Thoracic aorta (tissue), 2 donors: ENCODE data around the gene NCF1. TPM values are rescaled to one million over a fixed set of nuclear protein-coding genes. Genes with fewer than 3 reads are reported as not detected.
"Not testable (repeated sequence)": the region's sequence is repeated elsewhere in the genome, so short reads cannot be mapped to it uniquely, and the experiment has no call there.

Source experiments
- ATAC-seq: fragments of 150-250 bp; one replicate; pipeline ENCODE4 v1.8.0; 2017; ENCODE audit warnings: low read depth; ENCODE audit not compliant: insufficient number of reproducible peaks, low FRiP score
- DNase-seq: peaks from one replicate; pipeline ENCODE4 v3.0.0-alpha.2; 2020; ENCODE audit warnings: low spot score
- H3K27ac ChIP-seq, 2 donors: fragments of 200-600 bp; sonication (generic); 1 replicate in 1 of 2; 2 replicates in 1 of 2; pipeline ENCODE4 v1.5.1; 2016; ENCODE audit warnings: mild to moderate bottlenecking in 2 of 2, moderate library complexity in 2 of 2
- H3K27me3 ChIP-seq: fragments of 200-600 bp; sonication (generic); replicated peaks from 2 replicates; pipeline ENCODE4 v1.6.0; 2016; ENCODE audit warnings: mild to moderate bottlenecking; ENCODE audit not compliant: insufficient read depth
- H3K36me3 ChIP-seq: fragments of 200-600 bp; sonication (generic); one replicate; pipeline ENCODE4 v1.5.1; 2016
- H3K4me1 ChIP-seq, 2 donors: fragments of 200-600 bp; sonication (generic); 1 replicate in 1 of 2; 2 replicates in 1 of 2; pipeline versions ENCODE4 v1.5.1 to v1.6.0; 2016; ENCODE audit warnings: low read depth in 2 of 2, mild to moderate bottlenecking in 1 of 2; ENCODE audit not compliant: control insufficient read depth in 1 of 2
- H3K4me3 ChIP-seq: fragments of 200-600 bp; sonication (generic); 2 replicates; pipeline ENCODE4 v1.5.1; 2016; ENCODE audit warnings: mild to moderate bottlenecking
- H3K9me3 ChIP-seq: fragments of 200-600 bp; sonication (generic); 2 replicates; pipeline ENCODE4 v1.5.1; 2016
- total RNA-seq, 2 donors: library from RNA; depleted of rRNA; stranded (reverse); fragments of >200 nt; gene quantifications; one replicate each; pipeline versions ENCODE4 v1.1.0 to v1.2.3, GENCODE V29; 2016

NCF1 gene
- total RNA-seq, 2 donors from 2014 or later = 3.3 to 18.1 TPM

GRCh38 chr7:74758268-74758667 is 15.5 kb upstream of the NCF1 start:
- H3K27me3 ChIP-seq, ATAC-seq, H3K27ac ChIP-seq: not testable (repeated sequence)

DNA sequence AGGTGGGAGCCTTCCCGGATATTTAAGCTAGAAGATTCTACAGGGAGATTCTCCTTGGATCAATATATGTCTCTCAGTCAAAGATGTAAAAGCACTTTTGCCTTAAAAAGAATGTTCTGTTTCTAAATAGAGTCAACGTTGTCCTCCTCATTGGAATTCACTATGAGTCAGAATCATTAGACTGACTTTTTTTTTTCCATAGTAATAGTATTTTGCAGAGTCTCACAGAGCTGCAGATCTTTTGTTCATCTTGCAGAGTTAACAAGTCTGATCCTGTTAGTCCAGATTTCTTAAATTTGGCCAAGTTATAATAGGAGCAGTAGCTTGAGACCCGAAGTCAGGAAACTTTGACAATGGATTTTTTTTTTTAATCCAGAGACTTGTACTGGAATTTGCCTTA is 14.8 kb upstream of the NCF1 start:
- H3K4me3 ChIP-seq, H3K27ac ChIP-seq, H3K4me1 ChIP-seq, DNase-seq, H3K27me3 ChIP-seq, ATAC-seq, H3K9me3 ChIP-seq, H3K36me3 ChIP-seq: not testable (repeated sequence)

More at GRCh38 chr7:74758268-74758667, 15.5 kb upstream of the NCF1 start:
- not testable (repeated sequence) for H3K4me3 ChIP-seq, H3K9me3 ChIP-seq, H3K36me3 ChIP-seq, DNase-seq, H3K4me1 ChIP-seq

GRCh38 chr7:74765205-74765918 is 8.4 kb upstream of the NCF1 start:
- not testable (repeated sequence) for H3K4me3 ChIP-seq, H3K36me3 ChIP-seq, H3K27me3 ChIP-seq, DNase-seq, ATAC-seq, H3K4me1 ChIP-seq, H3K27ac ChIP-seq, H3K9me3 ChIP-seq

- not testable (repeated sequence) for H3K4me3 ChIP-seq, ATAC-seq, DNase-seq
Measured at GRCh38 chr7:74766509-74766908, 7.3 kb upstream of the NCF1 start.

GRCh38 chr7:74766991-74767390 is 6.8 kb upstream of the NCF1 start:
- H3K27me3 ChIP-seq, H3K36me3 ChIP-seq, H3K27ac ChIP-seq, ATAC-seq, H3K9me3 ChIP-seq, H3K4me3 ChIP-seq, DNase-seq, H3K4me1 ChIP-seq: not testable (repeated sequence)

More at GRCh38 chr7:74766509-74766908, 7.3 kb upstream of the NCF1 start:
- not testable (repeated sequence) for H3K9me3 ChIP-seq, H3K36me3 ChIP-seq, H3K27ac ChIP-seq, H3K4me1 ChIP-seq, H3K27me3 ChIP-seq

DNA sequence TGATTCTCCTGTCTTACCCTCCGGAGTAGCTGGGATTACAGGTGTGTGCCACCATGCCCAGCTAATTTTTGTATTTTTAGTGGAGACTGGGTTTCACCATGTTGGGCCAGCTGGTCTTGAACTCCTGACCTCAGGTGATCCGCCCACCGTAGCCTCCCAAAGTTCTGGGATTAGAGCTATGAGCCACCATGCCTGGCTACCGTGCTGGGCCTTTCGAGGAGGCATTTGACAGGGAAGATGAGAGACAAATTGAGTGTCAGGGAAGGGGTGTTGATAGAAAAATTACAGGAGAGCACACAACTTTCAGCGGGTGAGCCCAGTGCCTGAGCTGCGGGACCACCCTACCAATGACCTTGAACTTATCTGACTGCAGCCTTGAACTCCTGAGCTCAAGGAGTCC is 3.7 kb upstream of the NCF1 start:
- not testable (repeated sequence) for H3K4me1 ChIP-seq, H3K9me3 ChIP-seq, H3K27me3 ChIP-seq, H3K36me3 ChIP-seq, ATAC-seq, H3K27ac ChIP-seq, H3K4me3 ChIP-seq, DNase-seq

DNA sequence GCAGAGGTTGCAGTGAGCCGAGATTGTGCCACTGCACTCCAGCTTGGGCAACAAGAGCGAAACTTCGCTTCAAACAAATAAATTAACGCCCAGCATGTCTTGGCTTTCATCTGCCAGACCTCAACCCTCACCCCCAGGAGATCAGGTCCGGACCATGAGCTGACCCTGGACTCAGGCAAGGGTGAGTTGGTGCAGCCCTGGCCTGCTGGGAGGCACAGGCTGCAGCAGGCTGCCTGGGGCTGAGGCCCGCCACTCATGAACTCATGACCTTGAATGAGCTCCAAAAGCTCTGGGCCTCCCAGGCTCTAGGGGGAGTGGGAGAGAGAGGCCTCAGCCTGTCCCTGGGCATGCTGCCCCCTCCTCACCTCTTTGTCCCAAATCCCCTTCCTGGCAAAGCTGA is 1.7 kb upstream of the NCF1 start:
- H3K36me3 ChIP-seq, ATAC-seq, H3K27me3 ChIP-seq, H3K9me3 ChIP-seq, H3K27ac ChIP-seq, H3K4me3 ChIP-seq, H3K4me1 ChIP-seq, DNase-seq: not testable (repeated sequence)

- H3K4me3 ChIP-seq, H3K27me3 ChIP-seq, H3K36me3 ChIP-seq, ATAC-seq, H3K4me1 ChIP-seq, H3K27ac ChIP-seq, DNase-seq, H3K9me3 ChIP-seq: not testable (repeated sequence)
Measured at GRCh38 chr7:74775111-74775510, 1.3 kb downstream of the NCF1 start.

DNA sequence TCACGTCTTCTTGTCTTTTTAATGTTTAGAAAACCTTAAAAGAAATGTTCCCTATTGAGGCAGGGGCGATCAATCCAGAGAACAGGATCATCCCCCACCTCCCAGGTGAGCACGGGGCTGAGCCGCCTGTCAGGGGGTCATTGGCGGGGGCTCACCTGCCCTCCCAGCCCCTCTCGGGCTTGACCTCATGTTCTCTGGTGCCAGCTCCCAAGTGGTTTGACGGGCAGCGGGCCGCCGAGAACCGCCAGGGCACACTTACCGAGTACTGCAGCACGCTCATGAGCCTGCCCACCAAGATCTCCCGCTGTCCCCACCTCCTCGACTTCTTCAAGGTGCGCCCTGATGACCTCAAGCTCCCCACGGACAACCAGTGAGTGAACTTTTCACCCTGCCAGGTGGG is 5.2 kb downstream of the NCF1 start:
- not testable (repeated sequence) for DNase-seq, ATAC-seq, H3K27ac ChIP-seq, H3K9me3 ChIP-seq, H3K27me3 ChIP-seq, H3K4me1 ChIP-seq, H3K4me3 ChIP-seq, H3K36me3 ChIP-seq

DNA sequence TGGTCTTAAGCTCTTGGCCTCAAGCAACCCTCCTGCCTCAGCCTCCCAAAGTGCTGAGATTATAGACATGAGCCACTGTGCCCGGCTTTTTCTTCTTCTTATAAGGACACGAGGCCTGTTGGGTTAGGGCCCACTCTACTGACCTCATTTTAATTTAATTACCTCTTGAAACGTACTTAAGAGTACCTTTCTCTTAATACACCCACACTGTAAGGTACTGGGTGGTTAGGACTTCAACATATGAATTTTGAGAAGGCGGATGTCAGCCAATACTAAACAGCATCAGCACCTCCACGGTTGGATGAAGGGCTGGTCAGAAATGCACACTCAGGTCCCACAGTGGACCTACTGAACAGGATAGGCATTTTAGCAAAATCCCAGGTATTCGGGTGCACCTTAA is 7.9 kb downstream of the NCF1 start:
- not testable (repeated sequence) for H3K27me3 ChIP-seq, H3K4me3 ChIP-seq, H3K27ac ChIP-seq, ATAC-seq, DNase-seq, H3K36me3 ChIP-seq, H3K9me3 ChIP-seq, H3K4me1 ChIP-seq

DNA sequence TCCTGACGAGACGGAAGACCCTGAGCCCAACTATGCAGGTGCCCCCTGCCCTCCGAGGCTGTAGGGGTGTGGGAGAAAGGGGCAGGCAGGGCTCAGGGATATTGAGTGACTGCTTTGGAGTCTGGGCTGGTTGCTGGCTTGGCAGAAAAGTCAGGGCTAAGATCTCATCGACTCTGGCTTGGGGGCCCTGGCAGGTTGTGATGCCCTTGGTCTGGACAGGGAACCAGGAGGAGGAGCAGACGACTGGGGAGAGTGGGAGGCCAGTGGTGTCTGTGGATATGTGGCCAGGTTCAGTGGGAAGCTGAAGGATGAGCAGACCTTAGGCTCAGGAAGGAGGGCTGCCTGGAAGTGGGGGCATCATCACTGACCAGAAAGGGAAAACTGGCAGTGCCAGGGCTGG is 9.8 kb downstream of the NCF1 start:
- not testable (repeated sequence) for H3K27me3 ChIP-seq, H3K4me1 ChIP-seq, H3K36me3 ChIP-seq, DNase-seq, ATAC-seq, H3K4me3 ChIP-seq, H3K27ac ChIP-seq, H3K9me3 ChIP-seq

GRCh38 chr7:74788369-74789150 is 14.7 kb downstream of the NCF1 start:
- DNase-seq (peak; percentile 88), ATAC-seq (peak; percentile 97)
- not testable (repeated sequence) for H3K27ac ChIP-seq, H3K27me3 ChIP-seq, H3K36me3 ChIP-seq, H3K4me1 ChIP-seq, H3K9me3 ChIP-seq
- peak overlapping the region; percentile 63 for H3K4me3 ChIP-seq
